GM18526 (cell line): ENCODE measurements around the gene SLC17A9.

Experiments used
- POLR2A ChIP-seq: IDR thresholded peaks from 3 replicates; pipeline ENCODE4 v1.6.1; 2011; ENCODE audit not compliant: insufficient read length; ENCODE audit errors: extremely low read depth

The SLC17A9 gene

GRCh38 chr20:62914436-62914835 is 38.1 kb upstream of the SLC17A9 start:
- TF ChIP-seq POLR2A, result no peak

GRCh38 chr20:62914970-62915457 is 37.5 kb upstream of the SLC17A9 start:
- no peak for TF ChIP-seq POLR2A

GRCh38 chr20:62916703-62917476 is 35.6 kb upstream of the SLC17A9 start:
- TF ChIP-seq POLR2A, result no peak

- TF ChIP-seq POLR2A, result no peak
Measured at GRCh38 chr20:62917720-62918119, 34.8 kb upstream of the SLC17A9 start.

GRCh38 chr20:62918147-62918546 is 34.4 kb upstream of the SLC17A9 start:
- no peak for TF ChIP-seq POLR2A

GRCh38 chr20:62918831-62919230 is 33.7 kb upstream of the SLC17A9 start:
- no peak for TF ChIP-seq POLR2A

- TF ChIP-seq POLR2A, result no peak
Measured at GRCh38 chr20:62920039-62920645, 32.4 kb upstream of the SLC17A9 start.

GRCh38 chr20:62921119-62921687 is 31.3 kb upstream of the SLC17A9 start:
- TF ChIP-seq POLR2A, result no peak

- TF ChIP-seq POLR2A, result no peak
Measured at GRCh38 chr20:62922451-62922921, 30.0 kb upstream of the SLC17A9 start.

GRCh38 chr20:62923669-62924441 is 28.7 kb upstream of the SLC17A9 start:
- TF ChIP-seq POLR2A, result no peak

- no peak for TF ChIP-seq POLR2A
Measured at GRCh38 chr20:62924442-62925075, 27.9 kb upstream of the SLC17A9 start.

GRCh38 chr20:62925076-62925419 is 27.5 kb upstream of the SLC17A9 start:
- TF ChIP-seq POLR2A, result no peak

GRCh38 chr20:62925420-62926228 is 26.9 kb upstream of the SLC17A9 start:
- TF ChIP-seq POLR2A, result no peak
